Mucosa of stomach (tissue), 1 donor: ENCODE measurements around the gene GPR155.
"Not testable (repeated sequence)": the region's sequence is repeated elsewhere in the genome, so short reads cannot be mapped to it uniquely, and the experiment has no call there.

Experiments used
- H3K27me3 ChIP-seq: one replicate; pipeline ENCODE4 v1.7.0; 2013; ENCODE audit warnings: mild to moderate bottlenecking, low read length; ENCODE audit not compliant: control insufficient read depth, insufficient read depth
- H3K36me3 ChIP-seq: one replicate; pipeline ENCODE4 v1.7.0; 2013; ENCODE audit warnings: low read length; ENCODE audit not compliant: control insufficient read depth, insufficient read depth
- H3K4me1 ChIP-seq: one replicate; pipeline ENCODE4 v1.7.0; 2013; ENCODE audit warnings: mild to moderate bottlenecking, low read length; ENCODE audit not compliant: control insufficient read depth, insufficient read depth
- H3K4me3 ChIP-seq: one replicate; pipeline ENCODE4 v1.7.0; 2013; ENCODE audit warnings: low read length
- H3K9ac ChIP-seq: one replicate; pipeline ENCODE4 v1.7.0; 2013; ENCODE audit warnings: mild to moderate bottlenecking, low read length, moderate library complexity
- H3K9me3 ChIP-seq: one replicate; pipeline ENCODE4 v1.7.0; 2013; ENCODE audit warnings: mild to moderate bottlenecking, low read length, moderate library complexity; ENCODE audit not compliant: control insufficient read depth
- donor health status: Pancreatic carcinoma.

The GPR155 gene

GRCh38 chr2:174487820-174488162 is 962 bp upstream of the GPR155 start:
- Histone ChIP-seq H3K9ac (no peak overlapping the region), H3K27me3 (no peaks in the 10 kb centered on the region), H3K4me1 (no peaks in the 10 kb centered on the region), H3K36me3 (no peaks in the 10 kb centered on the region), H3K4me3 (peak overlapping the region; percentile 53), H3K9me3 (no peaks in the 10 kb centered on the region)

GRCh38 chr2:174487108-174487819 is 435 bp upstream of the GPR155 start:
- Histone ChIP-seq H3K4me3 (peak overlapping the region; percentile 53), H3K4me1 (no peaks in the 10 kb centered on the region), H3K36me3 (no peaks in the 10 kb centered on the region), H3K9me3 (no peaks in the 10 kb centered on the region), H3K9ac (peak overlapping the region; percentile 57), H3K27me3 (no peaks in the 10 kb centered on the region)

- peak overlapping the region; percentile 60 for H3K9ac ChIP-seq
- peak overlapping the region; percentile 80 for H3K4me3 ChIP-seq
- H3K9me3 ChIP-seq = no peaks in the 10 kb centered on the region
- H3K36me3 ChIP-seq = no peaks in the 10 kb centered on the region
- H3K27me3 ChIP-seq = no peaks in the 10 kb centered on the region
- no peaks in the 10 kb centered on the region for H3K4me1 ChIP-seq
These were observed 854 bp downstream of the GPR155 start for GRCh38 chr2:174485788-174486562.

GRCh38 chr2:174485045-174485444 is 1.8 kb downstream of the GPR155 start:
- H3K4me1 ChIP-seq, H3K27me3 ChIP-seq, H3K4me3 ChIP-seq, H3K9ac ChIP-seq, H3K9me3 ChIP-seq, H3K36me3 ChIP-seq: not testable (repeated sequence)

GRCh38 chr2:174484573-174484972 is 2.3 kb downstream of the GPR155 start:
- Histone ChIP-seq H3K9me3 (no peaks in the 10 kb centered on the region), H3K4me3 (no peak overlapping the region), H3K27me3 (no peaks in the 10 kb centered on the region), H3K36me3 (no peaks in the 10 kb centered on the region), H3K4me1 (no peaks in the 10 kb centered on the region), H3K9ac (no peak overlapping the region)

- no peaks in the 10 kb centered on the region for H3K4me1 ChIP-seq
- no peaks in the 10 kb centered on the region for H3K27me3 ChIP-seq
- no peaks in the 10 kb centered on the region for H3K36me3 ChIP-seq
- no peak overlapping the region for H3K4me3 ChIP-seq
- H3K9me3 ChIP-seq = no peaks in the 10 kb centered on the region
- H3K9ac ChIP-seq = no peak overlapping the region
These were observed 4.0 kb downstream of the GPR155 start for GRCh38 chr2:174482854-174483253.

GRCh38 chr2:174477759-174478158 is 9.1 kb downstream of the GPR155 start:
- no peaks in the 10 kb centered on the region for H3K9me3 ChIP-seq
- no peak overlapping the region for H3K9ac ChIP-seq
- no peaks in the 10 kb centered on the region for H3K27me3 ChIP-seq
- no peak overlapping the region for H3K4me3 ChIP-seq
- no peaks in the 10 kb centered on the region for H3K36me3 ChIP-seq
- H3K4me1 ChIP-seq = no peaks in the 10 kb centered on the region

GRCh38 chr2:174473796-174474195 is 13.0 kb downstream of the GPR155 start:
- H3K4me3 ChIP-seq = no peak overlapping the region
- H3K9me3 ChIP-seq = no peaks in the 10 kb centered on the region
- H3K4me1 ChIP-seq = no peaks in the 10 kb centered on the region
- H3K27me3 ChIP-seq = no peaks in the 10 kb centered on the region
- no peak overlapping the region for H3K9ac ChIP-seq
- no peaks in the 10 kb centered on the region for H3K36me3 ChIP-seq

- Histone ChIP-seq H3K4me1 (no peaks in the 10 kb centered on the region), H3K36me3 (no peaks in the 10 kb centered on the region), H3K4me3 (no peak overlapping the region), H3K27me3 (no peaks in the 10 kb centered on the region), H3K9me3 (no peaks in the 10 kb centered on the region), H3K9ac (no peak overlapping the region)
These were observed 21.5 kb downstream of the GPR155 start for GRCh38 chr2:174465327-174465726.

GRCh38 chr2:174461221-174461620 is 25.6 kb downstream of the GPR155 start:
- H3K36me3 ChIP-seq = no peaks in the 10 kb centered on the region
- no peak overlapping the region for H3K9ac ChIP-seq
- H3K27me3 ChIP-seq = no peaks in the 10 kb centered on the region
- no peaks in the 10 kb centered on the region for H3K9me3 ChIP-seq
- no peak overlapping the region for H3K4me3 ChIP-seq
- H3K4me1 ChIP-seq = no peaks in the 10 kb centered on the region

GRCh38 chr2:174454566-174454965 is 32.3 kb downstream of the GPR155 start:
- H3K9me3 ChIP-seq = no peaks in the 10 kb centered on the region
- H3K4me1 ChIP-seq = no peaks in the 10 kb centered on the region
- no peaks in the 10 kb centered on the region for H3K27me3 ChIP-seq
- no peaks in the 10 kb centered on the region for H3K36me3 ChIP-seq
- H3K4me3 ChIP-seq = no peak overlapping the region
- H3K9ac ChIP-seq = no peak overlapping the region

- no peaks in the 10 kb centered on the region for H3K4me1 ChIP-seq
- no peaks in the 10 kb centered on the region for H3K9me3 ChIP-seq
- H3K9ac ChIP-seq = no peak overlapping the region
- no peak overlapping the region for H3K4me3 ChIP-seq
- no peaks in the 10 kb centered on the region for H3K36me3 ChIP-seq
- no peaks in the 10 kb centered on the region for H3K27me3 ChIP-seq
These were observed 36.6 kb downstream of the GPR155 start for GRCh38 chr2:174450021-174450816.
